CD4-positive, alpha-beta T cell treated with Interleukin-21 for 1 hour (primary cell): ENCODE data around the gene VDAC1.

Experiments used
- DNase-seq: peaks from one replicate; pipeline ENCODE4 v3.0.0-alpha.2; 2020

The VDAC1 gene

GRCh38 chr5:134022333-134022732 lies 17.6 kb upstream of the VDAC1 start:
- no peak for DNase-seq

- DNase-seq = no peak
These were observed 15.4 kb upstream of the VDAC1 start for GRCh38 chr5:134020188-134020587.

GRCh38 chr5:134019636-134020035 lies 14.9 kb upstream of the VDAC1 start:
- DNase-seq = no peak

- DNase-seq = no peak
These were observed 14.2 kb upstream of the VDAC1 start for GRCh38 chr5:134018986-134019316.

- no peak for DNase-seq
These were observed 13.6 kb upstream of the VDAC1 start for GRCh38 chr5:134018154-134018985.

GRCh38 chr5:134008266-134008749 lies 3.5 kb upstream of the VDAC1 start:
- no peak for DNase-seq

GRCh38 chr5:134007581-134008265 lies 2.9 kb upstream of the VDAC1 start:
- DNase-seq = no peak

GRCh38 chr5:134006115-134006514 lies 1.3 kb upstream of the VDAC1 start:
- no peak for DNase-seq

GRCh38 chr5:134005417-134006061 lies 764 bp upstream of the VDAC1 start:
- no peak for DNase-seq

- peak; percentile 59 for DNase-seq
These were observed 754 bp downstream of the VDAC1 start for GRCh38 chr5:134003817-134004625.

- DNase-seq = no peak
These were observed 1.5 kb downstream of the VDAC1 start for GRCh38 chr5:134003064-134003816.

- no peak for DNase-seq
These were observed 2.6 kb downstream of the VDAC1 start for GRCh38 chr5:134001938-134002731.

- DNase-seq = no peak
These were observed 3.9 kb downstream of the VDAC1 start for GRCh38 chr5:134000696-134001453.

- no peak for DNase-seq
These were observed 4.7 kb downstream of the VDAC1 start for GRCh38 chr5:134000091-134000511.

GRCh38 chr5:133998807-133999206 lies 6.0 kb downstream of the VDAC1 start:
- DNase-seq = no peak

GRCh38 chr5:133998042-133998441 lies 6.7 kb downstream of the VDAC1 start:
- DNase-seq = no peak

- DNase-seq = no peak
These were observed 8.0 kb downstream of the VDAC1 start for GRCh38 chr5:133996683-133997252.

- DNase-seq = no peak
These were observed 8.8 kb downstream of the VDAC1 start for GRCh38 chr5:133995883-133996563.

GRCh38 chr5:133995341-133995740 lies 9.4 kb downstream of the VDAC1 start:
- DNase-seq = no peak

- no peak for DNase-seq
These were observed 9.8 kb downstream of the VDAC1 start for GRCh38 chr5:133994990-133995333.
